HCT116 (cell line): ENCODE results near the gene FILIP1.

Experiments used
- TCF7L2 ChIP-seq: IDR thresholded peaks from 2 replicates; pipeline ENCODE4 v1.7.0; 2011; ENCODE audit warnings: borderline replicate concordance, inconsistent platforms; ENCODE audit not compliant: insufficient read depth, insufficient read length; ENCODE audit errors: extremely low read depth
- TF ChIP-seq, protein P1 (sequence below), 3 experiments: fragments of 200-600 bp in 1 of 3; sonication (generic) in 1 of 3; IDR thresholded peaks in 2 of 3; conservative IDR thresholded peaks in 1 of 3; 2 replicates each; pipeline ENCODE4 v1.5.1; 2012 to 2017; ENCODE audit warnings: low read depth in 2 of 3, low read length in 2 of 3, antibody characterized with exemption in 1 of 3, borderline replicate concordance in 1 of 3, control low read depth in 1 of 3, mild to moderate bottlenecking in 1 of 3, mixed read lengths in 1 of 3, mixed run types in 1 of 3, moderate library complexity in 1 of 3; ENCODE audit not compliant: insufficient read depth in 1 of 3

DNA sequence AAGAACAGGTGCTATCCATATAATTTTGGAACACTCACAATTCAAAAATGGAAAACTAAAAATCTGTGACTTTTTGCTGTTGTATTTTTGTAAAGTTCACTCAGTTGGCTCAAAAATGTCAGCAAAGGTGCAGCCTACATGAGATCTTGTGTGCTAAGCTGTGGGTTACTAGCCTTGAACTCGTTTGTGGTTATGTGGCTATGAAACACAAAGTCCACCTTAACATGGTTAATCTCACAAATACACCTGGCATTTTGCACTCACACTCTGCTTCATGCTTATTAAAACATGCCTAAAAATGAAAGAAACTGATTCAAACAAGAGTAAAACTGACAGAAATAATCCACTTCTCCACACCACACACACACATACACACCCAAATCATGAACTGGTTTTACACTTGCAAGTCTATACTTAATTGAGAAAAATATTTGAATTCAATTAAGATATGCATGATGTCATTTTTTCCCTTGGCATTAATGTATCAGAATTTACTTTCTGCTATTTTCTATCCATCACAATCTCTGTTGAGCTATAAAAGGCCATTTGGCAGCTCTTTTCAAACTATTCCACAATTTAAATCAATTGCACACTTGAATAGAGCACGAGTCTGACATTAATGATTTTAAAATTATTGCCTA lies 186.1 kb downstream of the FILIP1 start:
- no peak for TF ChIP-seq TCF7L2
- TF ChIP-seq, protein P1, sequence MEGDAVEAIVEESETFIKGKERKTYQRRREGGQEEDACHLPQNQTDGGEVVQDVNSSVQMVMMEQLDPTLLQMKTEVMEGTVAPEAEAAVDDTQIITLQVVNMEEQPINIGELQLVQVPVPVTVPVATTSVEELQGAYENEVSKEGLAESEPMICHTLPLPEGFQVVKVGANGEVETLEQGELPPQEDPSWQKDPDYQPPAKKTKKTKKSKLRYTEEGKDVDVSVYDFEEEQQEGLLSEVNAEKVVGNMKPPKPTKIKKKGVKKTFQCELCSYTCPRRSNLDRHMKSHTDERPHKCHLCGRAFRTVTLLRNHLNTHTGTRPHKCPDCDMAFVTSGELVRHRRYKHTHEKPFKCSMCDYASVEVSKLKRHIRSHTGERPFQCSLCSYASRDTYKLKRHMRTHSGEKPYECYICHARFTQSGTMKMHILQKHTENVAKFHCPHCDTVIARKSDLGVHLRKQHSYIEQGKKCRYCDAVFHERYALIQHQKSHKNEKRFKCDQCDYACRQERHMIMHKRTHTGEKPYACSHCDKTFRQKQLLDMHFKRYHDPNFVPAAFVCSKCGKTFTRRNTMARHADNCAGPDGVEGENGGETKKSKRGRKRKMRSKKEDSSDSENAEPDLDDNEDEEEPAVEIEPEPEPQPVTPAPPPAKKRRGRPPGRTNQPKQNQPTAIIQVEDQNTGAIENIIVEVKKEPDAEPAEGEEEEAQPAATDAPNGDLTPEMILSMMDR (IDR thresholded peaks at IDR 0.05 in 2 of 3, conservative IDR thresholded peaks at IDR 0.05 in 1 of 3; ENCODE audit: borderline replicate concordance in 1 of 3, insufficient read depth in 1 of 3, low read depth in 2 of 3, low read length in 2 of 3) = no peak
